Measurements from ENCODE around the gene CORO1C.
A peak's percentile ranks its signal among the peaks of the same experiment; 100 is the strongest.

Gene CORO1C

GRCh38 chr12:108642899-108643654, 88.2 kb downstream of the CORO1C start:
- H3K27ac ChIP-seq, result no peak overlapping the region
- H3K27me3 ChIP-seq (ENCODE audit: insufficient read depth, low read depth, severe bottlenecking), result no peaks in the 10 kb centered on the region
- H3K4me3 ChIP-seq (ENCODE audit: low read depth, low read length), result no peak overlapping the region
- H3K9me3 ChIP-seq (ENCODE audit: severe bottlenecking), result no peaks in the 10 kb centered on the region
- TF ChIP-seq, protein P1, sequence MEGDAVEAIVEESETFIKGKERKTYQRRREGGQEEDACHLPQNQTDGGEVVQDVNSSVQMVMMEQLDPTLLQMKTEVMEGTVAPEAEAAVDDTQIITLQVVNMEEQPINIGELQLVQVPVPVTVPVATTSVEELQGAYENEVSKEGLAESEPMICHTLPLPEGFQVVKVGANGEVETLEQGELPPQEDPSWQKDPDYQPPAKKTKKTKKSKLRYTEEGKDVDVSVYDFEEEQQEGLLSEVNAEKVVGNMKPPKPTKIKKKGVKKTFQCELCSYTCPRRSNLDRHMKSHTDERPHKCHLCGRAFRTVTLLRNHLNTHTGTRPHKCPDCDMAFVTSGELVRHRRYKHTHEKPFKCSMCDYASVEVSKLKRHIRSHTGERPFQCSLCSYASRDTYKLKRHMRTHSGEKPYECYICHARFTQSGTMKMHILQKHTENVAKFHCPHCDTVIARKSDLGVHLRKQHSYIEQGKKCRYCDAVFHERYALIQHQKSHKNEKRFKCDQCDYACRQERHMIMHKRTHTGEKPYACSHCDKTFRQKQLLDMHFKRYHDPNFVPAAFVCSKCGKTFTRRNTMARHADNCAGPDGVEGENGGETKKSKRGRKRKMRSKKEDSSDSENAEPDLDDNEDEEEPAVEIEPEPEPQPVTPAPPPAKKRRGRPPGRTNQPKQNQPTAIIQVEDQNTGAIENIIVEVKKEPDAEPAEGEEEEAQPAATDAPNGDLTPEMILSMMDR (IDR thresholded peaks at IDR 0.05; ENCODE audit: low read depth, low read length), result no peak
- no peak for DNase-seq
- peaks cover 23% of the 10 kb centered on the region for H3K36me3 ChIP-seq

DNA sequence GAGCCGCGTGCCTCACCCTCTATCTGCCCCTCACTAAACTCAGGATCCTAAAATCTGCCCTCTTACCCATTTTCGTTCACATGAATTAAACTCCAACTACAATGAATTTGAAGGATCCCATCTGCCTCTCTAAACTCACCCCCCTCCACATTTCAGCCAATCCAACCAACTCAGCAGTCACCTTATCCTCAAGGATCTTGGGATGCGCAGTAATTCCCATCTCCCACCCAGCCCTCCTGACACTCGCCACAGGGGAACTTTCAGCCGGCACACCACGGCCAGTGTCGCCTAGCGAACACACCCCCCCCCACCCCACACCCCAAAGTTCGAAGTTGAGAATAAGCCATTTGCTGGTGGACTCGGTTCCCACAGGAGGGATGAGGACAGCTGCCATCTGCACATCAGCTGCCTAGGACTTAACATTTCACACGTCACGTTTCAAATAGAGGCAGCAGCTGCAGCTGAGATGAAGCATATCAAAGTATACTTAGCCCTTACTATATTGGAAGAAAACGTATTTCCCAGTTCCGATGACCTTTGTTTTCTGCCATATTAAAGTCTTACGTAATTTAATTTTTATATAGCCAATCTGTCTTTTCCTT, 88.9 kb downstream of the CORO1C start:
- H3K27ac ChIP-seq, result no peak overlapping the region; the same call in 1 of the 2 replicates
- DNase-seq, result peak; percentile 41
- TF ChIP-seq, protein P1 (IDR thresholded peaks at IDR 0.05; ENCODE audit: low read depth, low read length), result no peak
- peaks cover 16% of the 10 kb centered on the region for H3K36me3 ChIP-seq
- no peaks in the 10 kb centered on the region for H3K27me3 ChIP-seq (ENCODE audit: insufficient read depth, low read depth, severe bottlenecking)
- no peaks in the 10 kb centered on the region for H3K9me3 ChIP-seq (ENCODE audit: severe bottlenecking)
- H3K4me3 ChIP-seq (ENCODE audit: low read depth, low read length), result no peak overlapping the region

GRCh38 chr12:108641446-108642268, 89.7 kb downstream of the CORO1C start:
- H3K4me3 ChIP-seq (ENCODE audit: low read depth, low read length), result no peak overlapping the region
- H3K27me3 ChIP-seq (ENCODE audit: insufficient read depth, low read depth, severe bottlenecking), result no peaks in the 10 kb centered on the region
- no peaks in the 10 kb centered on the region for H3K9me3 ChIP-seq (ENCODE audit: severe bottlenecking)
- H3K27ac ChIP-seq, result no peak overlapping the region; the same call in 1 of the 2 replicates
- TF ChIP-seq, protein P1 (IDR thresholded peaks at IDR 0.05; ENCODE audit: low read depth, low read length), result no peak
- DNase-seq, result no peak
- peaks cover 10% of the 10 kb centered on the region for H3K36me3 ChIP-seq

- TF ChIP-seq, protein P1 (IDR thresholded peaks at IDR 0.05; ENCODE audit: low read depth, low read length), result no peak
- Histone ChIP-seq H3K27me3 (ENCODE audit: insufficient read depth, low read depth, severe bottlenecking) (no peaks in the 10 kb centered on the region), H3K27ac (no peak overlapping the region), H3K9me3 (ENCODE audit: severe bottlenecking) (no peaks in the 10 kb centered on the region), H3K36me3 (peaks cover 3% of the 10 kb centered on the region; the same call in 1 of the 2 replicates), H3K4me3 (ENCODE audit: low read depth, low read length) (no peak overlapping the region)
- no peak for DNase-seq
These were observed 90.4 kb downstream of the CORO1C start for GRCh38 chr12:108640802-108641445.

GRCh38 chr12:108638997-108639822, 92.1 kb downstream of the CORO1C start:
- no peak overlapping the region for H3K4me3 ChIP-seq (ENCODE audit: low read depth, low read length)
- H3K27me3 ChIP-seq (ENCODE audit: insufficient read depth, low read depth, severe bottlenecking), result no peaks in the 10 kb centered on the region
- no peaks in the 10 kb centered on the region for H3K9me3 ChIP-seq (ENCODE audit: severe bottlenecking)
- H3K27ac ChIP-seq, result no peak overlapping the region
- DNase-seq, result no peak
- H3K36me3 ChIP-seq, result no peaks in the 10 kb centered on the region
- TF ChIP-seq, protein P1 (IDR thresholded peaks at IDR 0.05; ENCODE audit: low read depth, low read length), result no peak

Data from WERI-Rb-1 (cell line).